A549 (cell line): ENCODE data around the gene NUDT19. TPM values are rescaled to one million over a fixed set of nuclear protein-coding genes. Genes with fewer than 3 reads are reported as not detected.
A peak's percentile ranks its signal among the peaks of the same experiment; 100 is the strongest.

Experiments
- ATAC-seq, 2 experiments: fragments of 200-7000 bp in 1 of 2; fragments of >200 bp in 1 of 2; cut with Nextera tagmentation in 1 of 2; cut with Tn5 transposase in 1 of 2; 3 replicates each; pipeline versions ENCODE4 v1.8.0 to v1.9.1; 2018 to 2020; ENCODE audit warnings: mild to moderate bottlenecking in 1 of 2, moderate library complexity in 1 of 2
- CTCF ChIA-PET: fragments of 300-600 bp; sonication (Branson Sonifier 250); formaldehyde crosslinking; extraction: SDS; loops from one replicate; lab custom pipeline; 2021; ENCODE audit warnings: antibody characterized with exemption, inconsistent platforms; lab: Yijun Ruan, JAX
- POLR2A ChIA-PET: fragments of 350-600 bp; formaldehyde crosslinking; extraction: SDS; loops from one replicate; lab custom pipeline; 2021; ENCODE audit warnings: antibody characterized with exemption, inconsistent platforms; lab: Yijun Ruan, JAX
- DNase-seq, 2 experiments: peaks; one replicate each; pipeline versions ENCODE4 v3.0.0 to v3.0.0-alpha.2; 2011 to 2016; ENCODE audit warnings: low read depth in 1 of 2, low spot score in 1 of 2
- FAIRE-seq: peaks from 2 replicates; lab custom pipeline; 2011; peaks lifted over from hg19 to GRCh38; lab: Jason Lieb, UNC
- H3K27ac ChIP-seq, 2 experiments: fragments of >200 bp; sonication (Bioruptor Twin); formaldehyde crosslinking; 3 replicates each; pipeline ENCODE4 v1.5.1; 2016 to 2017
- H3K4me1 ChIP-seq: fragments of >200 bp; sonication (Bioruptor Twin); formaldehyde crosslinking; 3 replicates; pipeline ENCODE4 v1.6.1; 2016
- H3K4me2 ChIP-seq: fragments of >200 bp; sonication (Bioruptor Twin); formaldehyde crosslinking; 3 replicates; pipeline ENCODE4 v1.6.1; 2016
- H3K4me3 ChIP-seq: fragments of >200 bp; sonication (Bioruptor Twin); formaldehyde crosslinking; 3 replicates; pipeline ENCODE4 v1.5.1; 2016
- H3K9me3 ChIP-seq: fragments of >200 bp; sonication (Bioruptor Twin); formaldehyde crosslinking; 3 replicates; pipeline ENCODE4 v1.6.1; 2016
- BCL3 ChIP-seq: fragments of >200 bp; sonication (Bioruptor Twin); formaldehyde crosslinking; IDR thresholded peaks from 3 replicates; pipeline ENCODE4 v1.6.1; 2016
- BHLHE40 ChIP-seq: IDR thresholded peaks from 2 replicates; pipeline ENCODE4 v1.6.1; 2012; ENCODE audit warnings: low read depth, low read length, inconsistent platforms
- CBX2 ChIP-seq: fragments of 200-600 bp; sonication (generic); IDR thresholded peaks from 2 replicates; pipeline ENCODE4 v1.6.1; 2016; ENCODE audit warnings: low read depth, mild to moderate bottlenecking, borderline replicate concordance
- CHD4 ChIP-seq: fragments of 200-600 bp; sonication (generic); IDR thresholded peaks from 2 replicates; pipeline ENCODE4 v1.6.1; 2016; ENCODE audit warnings: antibody characterized with exemption, mild to moderate bottlenecking, borderline replicate concordance
- EHMT2 ChIP-seq: fragments of 200-600 bp; sonication (generic); IDR thresholded peaks from 2 replicates; pipeline ENCODE4 v1.6.1; 2016; ENCODE audit warnings: antibody characterized with exemption, low read depth, mild to moderate bottlenecking, moderate library complexity
- FOXS1 ChIP-seq: fragments of 250-450 bp; sonication (Bioruptor Pico); IDR thresholded peaks from 2 replicates; pipeline ENCODE4 v1.5.0; 2020; ENCODE audit warnings: mild to moderate bottlenecking, moderate library complexity
- HMGXB4 ChIP-seq: fragments of 250-450 bp; sonication (Bioruptor Pico); IDR thresholded peaks from 2 replicates; pipeline ENCODE4 v1.5.0; 2021; ENCODE audit warnings: mild to moderate bottlenecking, moderate library complexity, borderline replicate concordance
- HOXB5 ChIP-seq: fragments of 250-450 bp; sonication (Bioruptor Pico); IDR thresholded peaks from 2 replicates; pipeline ENCODE4 v1.5.0; 2020; ENCODE audit warnings: mild to moderate bottlenecking, moderate library complexity
- MAFK ChIP-seq: fragments of 450-650 bp; IDR thresholded peaks from 2 replicates; pipeline ENCODE4 v1.6.1; 2014; ENCODE audit not compliant: partially characterized antibody
- MYC ChIP-seq: IDR thresholded peaks from 2 replicates; pipeline ENCODE4 v1.6.1; 2012; ENCODE audit warnings: mild to moderate bottlenecking, inconsistent platforms, low read length, improper control_type of control experiment, borderline replicate concordance
- NFE2L2 ChIP-seq: fragments of 150-350 bp; conservative IDR thresholded peaks from 2 replicates; pipeline ENCODE4 v1.6.1; 2014; ENCODE audit warnings: low read length
- NR3C1 ChIP-seq: fragments of >200 bp; sonication (Bioruptor Twin); formaldehyde crosslinking; IDR thresholded peaks from 3 replicates; pipeline ENCODE4 v1.6.1; 2017
- RARB ChIP-seq: fragments of 250-450 bp; sonication (Bioruptor Pico); IDR thresholded peaks from 2 replicates; pipeline ENCODE4 v1.8.0; 2021; ENCODE audit warnings: mild to moderate bottlenecking, moderate library complexity
- RCOR1 ChIP-seq: fragments of 150-350 bp; IDR thresholded peaks from 2 replicates; pipeline ENCODE4 v1.6.1; 2014; ENCODE audit warnings: antibody characterized with exemption, low read length, low read depth
- REST ChIP-seq: fragments of 200-600 bp; sonication (generic); IDR thresholded peaks from 2 replicates; pipeline ENCODE4 v1.6.1; 2016; ENCODE audit warnings: antibody characterized with exemption, mild to moderate bottlenecking, moderate library complexity
- SMC3 ChIP-seq: fragments of >200 bp; sonication (Bioruptor Twin); formaldehyde crosslinking; IDR thresholded peaks from 3 replicates; pipeline ENCODE4 v1.6.1; 2018; ENCODE audit warnings: inconsistent platforms
- TFCP2L1 ChIP-seq: fragments of 250-450 bp; sonication (Bioruptor Pico); IDR thresholded peaks from 2 replicates; pipeline ENCODE4 v1.5.0; 2021; ENCODE audit warnings: mild to moderate bottlenecking
- ZNF302 ChIP-seq: fragments of 250-450 bp; sonication (Bioruptor Pico); IDR thresholded peaks from 2 replicates; pipeline ENCODE4 v1.9.0; 2021; ENCODE audit warnings: inconsistent platforms, mild to moderate bottlenecking, moderate library complexity
- WGBS: methylation state at CpG from one replicate; pipeline ENCODE4 v1.1.6; 2017; ENCODE audit errors: missing lambda C conversion rate; 5-methylcytosine and 5-hydroxymethylcytosine counted together
- polyA plus RNA-seq, 4 experiments: library from polyadenylated mRNA; depleted of rRNA in 3 of 4; stranded (reverse); fragments of >200 nt; fragmentation: RNase III in 1 of 4; extraction: RNeasy Plus Mini Kit Qiagen cat#74134 plus additional on column Dnase treatment in 1 of 4; gene quantifications; 2 replicates in 3 of 4; 3 replicates in 1 of 4; pipeline ENCODE4 v1.2.3, GENCODE V29; 2011 to 2017
- small RNA-seq, 6 experiments: library from RNA; depleted of rRNA; stranded (forward); fragments of <200 nt; gene quantifications; one replicate each; pipeline ENCODE3, GENCODE V24; 2012

Gene NUDT19
- polyA plus RNA-seq, 2 of the 4 experiments (the other 2 are of a cell fraction), result 30.1 to 32.6 TPM

- ChIA-PET CTCF (interaction anchor here (1.5 kb wide), 1 partner anchor 23 kb away, joined by 3 read pairs; no protein-coding TSS in a partner anchor), POLR2A (no interaction called here)
- FAIRE-seq (peak; percentile 7), ATAC-seq (no peak), DNase-seq (no peak)
- WGBS, result 24% methylated on average over 1 of the region's 2 CpGs
- TF ChIP-seq RCOR1 (no peak), REST (no peak)
- Histone ChIP-seq H3K4me1 (no peaks in the 10 kb centered on the region), H3K27ac (no peak overlapping the region), H3K9me3 (no peaks in the 10 kb centered on the region), H3K4me3 (no peak overlapping the region), H3K4me2 (no peak overlapping the region)
These were observed 59.4 kb downstream of the NUDT19 start for GRCh38 chr19:32751066-32751465.

GRCh38 chr19:32757189-32757588 lies 65.6 kb downstream of the NUDT19 start:
- peak; percentile 97 for FAIRE-seq
- WGBS, result 44% methylated on average over 3 of the region's 3 CpGs
- H3K4me3 ChIP-seq, result no peak overlapping the region
- H3K4me2 ChIP-seq, result no peak overlapping the region
- peaks cover 7% of the 10 kb centered on the region; the same call in 1 of the 3 replicates for H3K9me3 ChIP-seq
- ChIA-PET CTCF (interaction anchor here (1.0 to 1.2 kb wide), 2 partner anchors 9 kb away, joined by 3 to 4 read pairs; no protein-coding TSS in a partner anchor), POLR2A (no interaction called here)
- no peak overlapping the region for H3K27ac ChIP-seq
- no peaks in the 10 kb centered on the region for H3K4me1 ChIP-seq
- TF ChIP-seq EHMT2 (no peak), CBX2 (no peak), MAFK (no peak), NR3C1 (no peak), HMGXB4 (CRISPR knock-in tag) (no peak), CHD4 (no peak), ZNF302 (CRISPR knock-in tag) (no peak), BCL3 (no peak), SMC3 (no peak), TFCP2L1 (CRISPR knock-in tag) (no peak), HOXB5 (CRISPR knock-in tag) (no peak), NFE2L2 (no peak), RARB (no peak), FOXS1 (CRISPR knock-in tag) (no peak), BHLHE40 (no peak), MYC (no peak)
- no peak for ATAC-seq
- no peak for DNase-seq

Small RNAs within 50 kb of the gene (small RNA-seq; reads per million reads assigned to genes)
- gene RN7SL789P, result 0 reads per million in 6 experiments

Other genes starting within 250 kb of the NUDT19 start
- gene PDCD5, start 110.6 kb upstream of the NUDT19 start, polyA plus RNA-seq (2011; rRNA removed), result 196 and 445 TPM in 2 replicates
- 511 to 662 TPM (median 549 TPM) in 3 replicates for gene PDCD5, start 110.6 kb upstream of the NUDT19 start, polyA plus RNA-seq (2017; fragmentation: RNase III; extraction: RNeasy Plus Mini Kit Qiagen cat#74134 plus additional on column Dnase treatment)
- 60.8 and 62.1 TPM in 2 replicates for gene ANKRD27, start 16.6 kb upstream of the NUDT19 start, polyA plus RNA-seq (2011; rRNA removed)
- gene ANKRD27, start 16.6 kb upstream of the NUDT19 start, polyA plus RNA-seq (2017; fragmentation: RNase III; extraction: RNeasy Plus Mini Kit Qiagen cat#74134 plus additional on column Dnase treatment), result 23.1 to 23.7 TPM (median 23.1 TPM) in 3 replicates
- gene RGS9BP, start 16.0 kb upstream of the NUDT19 start, polyA plus RNA-seq (2011; rRNA removed), result 0.17 and 0.20 TPM in 2 replicates
- 0.30 to 0.46 TPM (median 0.41 TPM) in 3 replicates for gene RGS9BP, start 16.0 kb upstream of the NUDT19 start, polyA plus RNA-seq (2017; fragmentation: RNase III; extraction: RNeasy Plus Mini Kit Qiagen cat#74134 plus additional on column Dnase treatment)
- gene TDRD12, start 27.9 kb downstream of the NUDT19 start, polyA plus RNA-seq (2011; rRNA removed), result 0.19 and 0.20 TPM in 2 replicates
- 0.21 to 0.53 TPM (median 0.34 TPM) in 3 replicates for gene TDRD12, start 27.9 kb downstream of the NUDT19 start, polyA plus RNA-seq (2017; fragmentation: RNase III; extraction: RNeasy Plus Mini Kit Qiagen cat#74134 plus additional on column Dnase treatment)
- 0.50 and 1.3 TPM in 2 replicates for gene SLC7A9, start 177.9 kb downstream of the NUDT19 start, polyA plus RNA-seq (2011; rRNA removed)
- gene SLC7A9, start 177.9 kb downstream of the NUDT19 start, polyA plus RNA-seq (2017; fragmentation: RNase III; extraction: RNeasy Plus Mini Kit Qiagen cat#74134 plus additional on column Dnase treatment), result 0.54 to 0.62 TPM (median 0.62 TPM) in 3 replicates